ENCODE data around the gene SLC23A2.
A peak's percentile ranks its signal among the peaks of the same experiment; 100 is the strongest.

Gene SLC23A2

GRCh38 chr20:4946986-4947385 lies 54.3 kb downstream of the SLC23A2 start:
- intact Hi-C loops (cut with DNase I; ENCODE audit: low total_unique reads), result no loop called here
- DNase-seq, result peak in 1 of 2 donors; percentile 30
- TF ChIP-seq CTCF (IDR thresholded peaks at IDR 0.05), result no peak

GRCh38 chr20:4946585-4946984 lies 54.7 kb downstream of the SLC23A2 start:
- Histone ChIP-seq H3K4me1 (peaks cover 0 to 35% (median 15%) of the 10 kb centered on the region in 4 donors), H3K27ac (no peak overlapping the region), H3K4me3 (no peak overlapping the region), H3K27me3 (no peaks in the 10 kb centered on the region), H3K9me3 (no peaks in the 10 kb centered on the region), H3K36me3 (no peaks in the 10 kb centered on the region)
- intact Hi-C loops (cut with DNase I; ENCODE audit: low total_unique reads), result no loop called here
- TF ChIP-seq CTCF (IDR thresholded peaks at IDR 0.05), result no peak
- DNase-seq, result no peak

More at GRCh38 chr20:4946986-4947385, 54.3 kb downstream of the SLC23A2 start:
- Histone ChIP-seq H3K27ac (no peak overlapping the region), H3K36me3 (no peaks in the 10 kb centered on the region), H3K9me3 (no peaks in the 10 kb centered on the region), H3K4me3 (no peak overlapping the region), H3K27me3 (no peaks in the 10 kb centered on the region), H3K4me1 (peaks cover 0 to 34% (median 15%) of the 10 kb centered on the region in 4 donors)

- intact Hi-C loops (cut with DNase I; ENCODE audit: low total_unique reads), result no loop called here
- H3K4me1 ChIP-seq, result peaks cover 0 to 16% (median 2%) of the 10 kb centered on the region in 4 donors
- TF ChIP-seq CTCF (IDR thresholded peaks at IDR 0.05), result no peak
- no peaks in the 10 kb centered on the region for H3K9me3 ChIP-seq
- DNase-seq, result no peak
- no peak overlapping the region for H3K4me3 ChIP-seq
- no peaks in the 10 kb centered on the region for H3K36me3 ChIP-seq
- H3K27ac ChIP-seq, result no peak overlapping the region
- H3K27me3 ChIP-seq, result no peaks in the 10 kb centered on the region
Observed at GRCh38 chr20:4944518-4945313, 56.6 kb downstream of the SLC23A2 start.

GRCh38 chr20:4942331-4942730 lies 59.0 kb downstream of the SLC23A2 start:
- Histone ChIP-seq H3K27ac (no peak overlapping the region), H3K27me3 (no peaks in the 10 kb centered on the region), H3K9me3 (no peaks in the 10 kb centered on the region), H3K4me1 (peaks cover 0 to 22% (median 5%) of the 10 kb centered on the region in 4 donors), H3K36me3 (no peaks in the 10 kb centered on the region), H3K4me3 (no peak overlapping the region)
- no peak for DNase-seq
- TF ChIP-seq CTCF (IDR thresholded peaks at IDR 0.05), result no peak
- intact Hi-C loops (cut with DNase I; ENCODE audit: low total_unique reads), result no loop called here

GRCh38 chr20:4937407-4938319 lies 63.6 kb downstream of the SLC23A2 start:
- intact Hi-C loops (cut with DNase I; ENCODE audit: low total_unique reads), result no loop called here
- H3K27me3 ChIP-seq, result no peaks in the 10 kb centered on the region
- H3K4me1 ChIP-seq, result peaks cover 0 to 31% (median 15%) of the 10 kb centered on the region in 4 donors
- no peak for TF ChIP-seq CTCF (IDR thresholded peaks at IDR 0.05)
- no peaks in the 10 kb centered on the region for H3K36me3 ChIP-seq
- DNase-seq, result no peak
- no peak overlapping the region for H3K4me3 ChIP-seq
- H3K9me3 ChIP-seq, result no peaks in the 10 kb centered on the region
- no peak overlapping the region for H3K27ac ChIP-seq

All from tibial artery (tissue), 4 donors.